GM19351 (cell line): ENCODE measurements around the gene CORO6.

Source experiments
- ATAC-seq: cut with Tn5 transposase; IDR thresholded peaks from one replicate; pipeline ENCODE4 v1.9.1; 2021; ENCODE audit warnings: mild to moderate bottlenecking, moderate library complexity; ENCODE audit not compliant: unreplicated experiment

CORO6 gene

DNA sequence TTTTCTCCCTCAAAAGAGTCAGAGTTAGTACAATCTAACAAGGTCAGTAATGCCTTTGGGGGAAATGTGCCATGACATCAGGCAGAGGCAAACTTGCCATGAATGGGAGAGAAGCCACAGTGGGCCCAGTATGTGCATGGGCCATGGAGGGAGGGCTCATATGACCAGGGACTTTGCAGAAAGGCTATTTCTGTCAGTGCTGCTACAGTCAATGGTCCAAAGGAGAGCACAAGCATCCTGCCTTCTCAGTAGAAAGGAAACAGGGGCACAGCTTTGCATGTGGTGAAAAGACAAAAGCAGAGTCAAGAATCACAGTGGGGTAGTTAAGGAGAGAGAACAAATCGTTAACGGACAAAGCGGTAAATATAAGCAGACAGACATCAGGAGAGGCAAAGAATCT is 11.2 kb upstream of the CORO6 start:
- no peak for ATAC-seq

DNA sequence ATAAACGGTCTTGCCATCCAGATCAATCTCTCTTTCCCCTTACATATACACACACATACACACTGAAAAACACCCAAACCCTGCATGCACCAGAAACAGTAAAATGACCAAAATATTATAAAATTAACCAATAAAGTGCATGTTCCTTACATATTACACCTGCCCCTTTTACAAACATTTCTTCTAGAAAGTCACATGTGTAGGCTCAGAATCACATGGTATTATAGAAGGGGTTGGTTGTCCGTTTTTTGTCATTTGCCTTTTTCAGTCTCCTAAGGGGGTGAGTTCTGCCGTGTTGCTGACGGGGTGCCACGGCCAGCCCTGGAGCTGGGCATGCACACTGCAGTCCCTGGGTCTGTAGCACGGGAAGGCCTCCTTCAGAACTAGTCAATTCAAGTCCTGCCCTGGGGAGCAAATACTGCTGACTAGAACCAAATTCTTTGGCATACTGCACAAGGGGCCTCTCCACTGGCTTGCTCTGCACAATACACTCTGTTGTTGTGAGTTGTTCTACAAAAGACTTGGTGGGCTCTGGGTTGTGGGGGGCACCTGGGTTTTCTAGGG is 8.0 kb upstream of the CORO6 start:
- ATAC-seq, result no peak

DNA sequence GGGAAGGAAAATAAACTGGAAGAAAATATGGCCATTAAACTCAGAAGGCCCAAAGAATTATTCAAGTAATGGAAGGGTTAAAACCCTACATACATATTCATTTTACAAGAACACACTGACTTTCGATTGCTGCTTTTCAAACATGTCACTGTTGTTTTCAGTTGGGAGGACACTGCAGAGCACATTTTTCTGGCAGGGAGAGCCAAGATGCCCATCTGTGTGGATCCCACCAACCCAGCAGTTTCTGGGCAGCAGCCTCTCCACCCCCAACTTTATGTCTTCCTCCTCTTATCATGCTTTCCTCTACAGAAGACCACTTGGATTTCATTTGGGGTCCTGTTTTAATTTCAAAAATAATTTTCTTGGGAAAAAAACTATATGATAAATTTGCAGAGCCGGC is 7.1 kb upstream of the CORO6 start:
- no peak for ATAC-seq

DNA sequence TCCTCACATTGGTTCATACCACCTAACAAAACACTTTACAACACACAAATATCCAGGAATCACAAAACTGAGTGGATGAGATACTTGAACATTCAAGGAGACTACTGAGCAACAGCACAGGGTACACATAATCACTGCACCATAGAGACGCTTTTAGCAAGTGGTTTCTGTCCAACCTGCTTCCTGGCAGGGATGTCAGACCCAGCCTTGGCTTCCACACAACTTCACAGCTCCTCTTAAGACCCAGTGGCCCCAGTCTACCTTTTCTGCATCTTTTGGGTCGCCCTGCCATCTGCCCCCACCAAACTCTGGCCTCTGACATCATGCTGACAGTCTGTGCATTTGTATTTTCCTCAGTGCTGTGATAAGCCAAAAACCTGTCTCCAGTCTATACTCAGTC is 5.9 kb upstream of the CORO6 start:
- ATAC-seq, result no peak

DNA sequence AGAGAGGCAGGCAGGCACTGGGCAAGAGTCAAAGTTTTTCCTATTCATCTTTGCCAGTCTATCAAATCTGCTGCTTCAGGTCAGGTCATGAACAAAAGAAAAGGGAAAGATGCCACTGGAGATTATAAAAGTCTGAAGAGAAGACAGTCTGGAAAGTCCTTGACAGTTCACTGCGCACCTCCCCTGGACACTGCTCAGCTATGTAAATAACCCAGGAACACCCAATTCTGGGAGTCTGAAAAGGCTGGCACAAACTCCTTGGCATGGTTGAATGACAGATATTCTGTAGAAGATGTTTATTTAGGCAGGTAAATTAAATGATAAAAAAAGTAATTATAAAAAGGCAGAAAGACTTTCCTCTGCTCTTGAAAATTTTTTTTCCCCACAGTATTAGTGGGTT is 5.2 kb upstream of the CORO6 start:
- no peak for ATAC-seq

DNA sequence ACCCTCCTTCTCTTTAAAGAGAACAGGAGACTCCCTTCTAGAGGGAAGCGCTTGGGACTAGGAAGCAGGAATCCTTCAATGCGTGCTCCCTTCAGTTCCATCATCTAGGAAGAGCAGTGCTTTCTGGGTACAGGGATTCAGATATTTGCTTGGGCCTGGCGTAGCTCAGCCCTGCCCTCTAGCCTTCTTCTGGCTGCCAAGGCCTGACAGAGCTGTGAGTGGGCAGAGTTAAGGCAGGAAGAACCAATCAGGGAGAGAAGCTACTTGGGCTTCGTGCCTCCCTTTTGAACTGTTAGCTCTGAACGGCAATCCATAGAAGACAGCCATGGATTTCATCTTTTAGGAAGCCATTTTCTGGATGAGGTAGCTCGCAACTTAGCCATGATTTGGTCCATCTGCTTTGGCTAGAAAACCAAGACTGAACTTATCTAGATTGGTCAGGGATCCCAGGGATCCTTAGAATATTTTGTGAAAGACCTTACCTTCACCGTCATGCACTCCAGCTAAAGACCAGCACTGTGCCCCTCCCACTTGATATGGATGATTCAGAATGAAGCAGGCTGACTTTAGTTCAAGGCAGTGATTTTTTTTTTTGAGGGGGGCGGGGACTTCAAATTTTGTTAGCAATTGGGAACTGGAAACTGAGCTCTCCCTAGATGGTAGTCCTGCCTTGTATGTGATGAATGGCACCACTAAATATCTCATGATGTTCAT is 2.5 kb upstream of the CORO6 start:
- no peak for ATAC-seq

DNA sequence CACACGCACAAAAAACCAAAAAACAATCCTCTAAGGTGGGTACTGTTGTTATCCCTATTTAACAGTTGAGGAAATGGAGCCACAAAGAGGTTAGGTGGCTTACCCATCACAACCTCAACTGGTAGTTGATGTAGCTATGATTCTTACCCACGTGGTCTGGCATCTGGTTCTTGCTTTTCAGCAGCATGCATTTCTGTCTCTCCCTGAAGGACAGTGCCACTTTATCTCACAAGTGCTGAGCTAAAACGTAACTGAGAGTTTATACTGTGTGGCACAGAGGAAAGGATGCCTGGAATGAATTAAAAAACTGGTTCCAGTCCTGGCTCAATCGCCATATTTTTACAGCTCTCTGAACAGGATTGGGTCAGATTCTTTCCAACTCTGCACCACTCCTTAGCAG is 1.9 kb upstream of the CORO6 start:
- ATAC-seq, result no peak

DNA sequence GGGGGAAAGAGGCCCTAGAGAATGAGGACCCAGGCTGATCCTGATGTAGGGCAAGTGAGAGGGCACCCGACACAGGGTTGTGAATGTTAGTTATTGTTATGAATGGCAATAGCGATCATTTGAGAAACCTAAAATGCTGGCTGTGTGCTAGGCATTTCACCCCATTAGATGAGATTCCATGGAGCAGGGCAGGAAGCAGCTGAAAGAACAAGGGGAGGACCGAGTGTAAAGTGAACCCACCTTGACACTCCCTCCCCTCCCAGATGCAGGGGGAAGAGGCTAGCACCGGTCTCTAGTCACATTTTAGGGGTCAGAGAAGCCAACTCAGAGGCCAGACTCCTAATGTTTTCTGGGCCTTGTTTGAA is 553 bp upstream of the CORO6 start:
- ATAC-seq, result no peak

DNA sequence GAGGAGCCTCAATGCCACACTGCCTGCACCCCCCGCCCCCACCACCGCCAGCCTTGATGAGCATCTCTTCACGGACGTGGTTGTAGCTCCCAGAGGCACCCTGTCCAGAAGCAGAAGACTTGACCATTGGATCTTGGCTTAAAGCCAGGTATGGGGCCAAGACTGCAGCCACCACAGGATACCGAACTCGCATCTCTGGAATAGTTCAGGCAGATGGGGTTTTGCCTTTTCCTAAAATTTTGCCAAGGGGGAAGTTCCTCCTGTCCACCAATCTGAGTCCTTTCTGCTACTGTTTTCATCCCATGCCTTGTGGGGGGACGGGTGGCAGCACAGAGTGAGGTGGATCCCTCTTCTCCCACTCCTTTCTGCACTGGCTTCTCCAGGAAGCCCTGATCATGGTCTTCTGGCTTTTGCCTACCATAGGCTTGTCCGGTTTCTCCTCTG is 939 bp downstream of the CORO6 start:
- ATAC-seq, result no peak

DNA sequence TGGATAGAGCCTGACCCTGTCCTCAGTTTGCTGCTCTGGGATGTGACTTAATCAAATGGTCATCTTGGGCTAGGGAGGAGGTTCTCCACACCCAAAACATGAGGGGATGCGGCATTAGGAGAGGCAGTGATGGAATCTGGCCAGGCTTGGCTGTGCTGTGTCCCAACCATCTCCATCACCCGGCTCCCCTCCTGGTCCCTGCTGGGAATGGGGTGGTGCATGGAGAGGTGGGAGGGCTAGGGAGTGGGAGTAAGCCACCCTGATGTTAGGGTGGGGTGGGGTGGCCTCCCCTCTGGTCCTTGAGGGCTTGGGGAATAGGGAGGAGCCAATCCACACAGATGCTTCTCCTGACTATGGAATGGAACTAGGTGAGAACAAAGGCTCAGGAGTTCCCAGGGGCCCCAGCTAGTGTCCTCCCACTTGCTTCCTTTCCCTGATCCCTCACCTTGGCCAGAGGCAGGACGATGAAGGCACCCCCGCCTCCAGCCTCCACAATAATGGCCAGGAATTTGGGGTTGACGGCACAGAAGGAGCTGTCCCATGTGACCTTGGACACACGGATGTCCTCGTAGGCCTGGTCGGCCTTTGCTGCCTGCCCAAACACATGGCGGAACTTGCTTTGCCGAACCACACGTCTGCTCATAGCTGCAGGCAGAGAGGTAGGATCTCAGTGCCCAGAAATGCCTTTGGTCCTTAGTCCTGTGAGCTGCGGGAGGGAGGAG is 1.8 kb downstream of the CORO6 start:
- no peak for ATAC-seq

DNA sequence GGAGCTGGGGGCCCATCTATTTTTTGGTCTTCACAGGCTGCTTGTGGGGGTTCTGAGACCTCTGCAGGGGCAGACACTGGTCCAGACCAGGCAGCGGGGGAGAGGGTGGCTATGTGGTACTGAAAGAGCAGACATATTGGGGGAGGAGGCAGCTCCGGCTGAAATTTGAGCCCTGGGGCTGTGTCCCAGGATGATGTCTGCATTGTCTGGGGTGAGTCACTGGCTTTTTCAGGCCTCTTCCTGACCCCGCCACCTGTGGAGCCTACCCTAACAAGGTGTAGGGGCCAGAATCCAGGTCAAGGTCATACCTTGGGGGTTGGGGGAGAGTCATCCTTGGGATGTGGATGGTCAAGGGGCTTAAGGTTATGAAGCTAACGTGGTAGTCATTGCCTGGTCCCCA is 2.4 kb downstream of the CORO6 start:
- ATAC-seq, result no peak

DNA sequence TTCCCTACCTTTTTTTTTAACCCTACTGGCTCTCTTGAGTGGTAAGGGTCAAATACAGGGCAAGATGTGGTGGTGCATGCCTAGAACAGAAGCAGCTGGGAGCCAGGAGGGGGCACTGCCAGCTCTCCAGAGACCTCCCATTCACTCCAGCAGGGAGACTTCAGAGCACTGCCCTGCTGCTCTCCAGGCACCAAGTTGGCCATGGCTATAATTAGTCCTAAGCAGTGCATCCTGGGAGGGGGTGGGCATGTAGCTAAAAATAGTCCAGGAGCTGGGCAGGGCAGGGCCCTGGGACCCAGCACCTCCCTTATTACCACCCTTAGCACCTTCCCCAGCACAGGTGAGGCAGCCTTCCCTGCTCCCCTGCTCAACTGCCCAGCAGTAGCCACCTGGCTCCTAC is 3.5 kb downstream of the CORO6 start:
- no peak for ATAC-seq

DNA sequence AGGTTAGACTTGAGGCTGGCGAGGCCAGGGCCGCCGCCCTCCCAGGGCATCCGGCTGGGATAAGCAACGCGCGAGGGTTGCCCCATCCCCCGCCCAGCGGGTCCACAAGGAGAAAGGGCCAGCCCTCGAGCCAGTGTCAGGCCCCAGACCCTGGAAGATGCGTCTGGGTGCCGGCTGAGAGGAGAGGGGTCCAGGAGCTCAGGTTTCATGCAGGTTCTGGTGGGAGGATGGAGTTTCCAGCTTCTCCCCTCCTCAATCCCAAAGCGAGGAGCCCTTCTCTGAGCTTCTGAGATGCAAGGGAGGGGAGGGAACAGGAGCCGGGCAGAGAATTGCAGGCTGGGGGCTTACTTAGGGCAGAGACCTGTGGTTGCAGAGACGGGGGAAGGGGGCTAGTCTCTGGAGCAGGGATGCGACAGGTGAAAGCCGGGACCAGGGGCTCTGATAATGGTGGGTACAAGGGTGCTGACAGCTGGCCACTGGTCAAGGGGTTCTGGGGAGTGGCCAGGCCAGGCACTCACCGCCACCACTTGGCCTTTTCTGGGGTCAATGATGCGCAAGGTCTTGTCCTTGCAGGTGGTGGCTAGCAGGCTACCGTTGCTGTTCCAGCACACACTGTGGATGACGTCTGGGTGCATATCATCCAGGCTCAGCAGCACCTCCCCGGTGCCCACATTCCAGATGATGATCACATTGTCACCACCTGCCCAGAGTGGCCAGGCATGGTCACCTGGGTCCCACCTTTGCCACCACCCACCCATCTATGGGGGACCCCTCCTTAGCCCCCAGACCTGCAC is 4.2 kb downstream of the CORO6 start:
- no peak for ATAC-seq

DNA sequence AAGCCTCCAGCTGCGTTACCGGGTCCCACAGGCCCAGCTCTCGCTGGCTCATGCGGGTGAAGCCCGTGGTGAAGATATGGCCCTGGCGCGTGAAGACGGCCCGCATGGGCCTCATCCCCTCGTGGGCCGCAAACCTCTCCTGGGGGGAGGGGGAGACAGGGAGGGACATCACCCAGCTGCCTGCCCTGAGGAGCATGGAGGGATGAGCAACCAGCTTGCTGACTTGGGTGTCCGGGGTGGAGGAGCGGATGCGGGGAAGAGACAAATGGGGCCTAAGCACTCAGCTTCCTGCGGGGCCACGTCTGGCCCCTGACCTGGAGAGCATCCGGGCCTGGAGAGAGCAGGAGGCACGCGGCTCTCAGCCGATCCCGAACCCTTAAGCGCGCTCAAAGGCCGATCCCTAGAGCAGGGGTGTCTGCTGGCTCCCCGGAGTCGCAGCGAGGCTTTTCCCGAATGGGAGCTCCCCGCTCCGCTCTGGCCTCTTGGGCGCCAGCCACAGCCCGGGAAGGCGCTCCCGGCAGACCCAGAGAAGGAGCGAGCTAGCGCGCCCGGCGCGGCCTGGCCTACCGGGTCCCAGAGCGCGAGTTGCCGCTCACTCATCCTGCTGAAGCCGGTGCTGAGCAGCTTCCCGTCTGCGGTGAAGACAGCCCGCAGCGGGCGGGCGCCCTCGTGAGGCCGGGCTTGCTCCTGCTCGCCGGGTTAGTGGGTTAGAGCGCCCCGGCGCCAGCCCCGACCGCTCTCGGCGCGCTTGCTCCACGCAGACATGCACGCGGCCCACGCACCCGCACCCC is 5.0 kb downstream of the CORO6 start:
- peak; percentile 3 for ATAC-seq

DNA sequence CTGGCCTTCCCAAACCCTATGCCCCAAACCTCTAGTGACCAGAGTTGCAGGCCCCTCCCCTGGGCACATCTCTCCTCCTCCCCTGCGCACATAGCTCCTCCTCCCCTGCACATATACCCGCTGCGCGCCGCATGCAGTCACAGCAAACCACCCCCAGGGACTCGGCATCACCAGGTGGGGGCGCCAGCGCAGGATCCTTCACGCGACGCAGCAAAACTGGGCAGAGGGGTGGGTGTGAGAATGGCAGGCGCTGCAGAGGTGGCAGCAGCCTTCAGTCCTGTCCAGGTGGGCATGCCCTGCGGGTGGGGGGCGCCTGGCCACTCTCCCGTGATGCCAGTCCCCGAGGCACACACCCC is 5.6 kb downstream of the CORO6 start:
- peak; percentile 54 for ATAC-seq

DNA sequence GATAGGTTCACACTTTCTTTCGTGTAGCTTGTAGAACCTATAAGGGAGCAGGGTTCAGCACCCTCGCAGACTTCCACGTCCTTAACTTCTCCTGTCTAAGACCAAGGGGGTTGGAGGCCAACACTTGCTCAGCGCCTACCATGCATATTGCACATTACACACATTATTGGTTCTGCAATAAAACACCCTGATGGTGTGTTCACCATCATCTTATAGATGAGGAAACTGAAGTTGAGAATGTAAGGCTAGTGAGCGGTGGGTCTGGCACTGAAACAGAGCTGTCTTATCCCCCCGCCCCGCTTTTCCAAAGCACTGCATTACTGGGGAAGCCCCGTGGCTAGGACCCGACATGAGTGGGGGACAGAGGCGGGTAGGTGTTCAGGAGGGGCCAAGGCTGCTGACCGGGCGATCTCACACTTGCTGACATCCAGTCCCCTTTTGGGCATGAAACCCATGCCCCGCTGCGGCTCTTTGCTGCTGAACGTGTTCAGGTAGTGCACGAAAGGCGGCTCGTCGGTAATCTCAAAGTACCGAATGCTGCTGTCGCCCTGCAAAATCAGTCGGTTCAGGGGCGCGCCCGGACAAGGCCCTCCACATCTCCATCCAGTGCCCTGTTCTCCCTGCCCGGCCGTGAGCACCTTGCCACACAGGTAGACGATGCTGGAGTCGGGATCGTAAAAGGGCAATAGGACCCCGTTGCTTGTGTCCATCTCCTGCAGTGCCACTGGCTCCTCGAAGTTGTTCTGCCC is 6.2 kb downstream of the CORO6 start:
- no peak for ATAC-seq

DNA sequence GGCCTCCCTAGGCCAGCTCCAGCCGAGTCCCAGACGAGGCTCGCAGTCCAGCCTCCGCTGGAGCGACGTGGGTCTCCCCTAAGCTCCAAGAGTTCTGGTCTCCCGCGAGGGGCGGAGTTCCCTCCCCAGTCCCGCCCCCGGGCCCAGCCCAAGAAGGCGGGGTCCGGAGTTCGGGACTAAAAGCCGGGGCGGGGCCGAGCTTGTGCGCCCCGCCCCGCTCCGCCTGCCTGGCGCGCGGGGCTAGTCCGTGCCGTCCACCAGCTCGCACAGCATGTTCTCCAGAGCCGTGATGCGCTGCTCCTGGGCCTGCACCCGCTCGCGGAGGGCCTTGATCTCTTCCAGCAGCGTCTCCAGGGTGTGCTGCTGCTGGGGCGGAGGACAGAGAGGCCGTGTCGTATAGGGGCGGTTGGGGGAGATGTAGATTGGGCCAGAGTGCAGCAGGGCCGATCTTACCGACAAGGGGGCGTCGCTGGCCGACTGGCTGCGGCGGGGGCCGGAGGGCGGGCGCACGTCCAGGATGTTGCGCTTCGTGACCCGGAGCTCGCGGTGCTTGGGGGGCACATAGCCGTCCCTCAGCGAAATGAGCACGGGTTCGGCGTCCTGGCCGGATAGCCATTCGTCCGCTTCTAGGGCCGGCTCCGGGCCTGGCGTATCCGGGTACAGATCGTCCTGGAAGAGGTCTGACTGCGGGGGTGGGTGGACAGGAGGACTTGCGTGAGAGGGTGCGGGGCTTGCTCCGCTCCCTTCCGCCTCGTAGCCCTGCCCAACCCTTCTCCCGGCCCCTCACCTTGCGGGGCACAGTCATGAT is 7.0 kb downstream of the CORO6 start:
- ATAC-seq, result peak; percentile 54

DNA sequence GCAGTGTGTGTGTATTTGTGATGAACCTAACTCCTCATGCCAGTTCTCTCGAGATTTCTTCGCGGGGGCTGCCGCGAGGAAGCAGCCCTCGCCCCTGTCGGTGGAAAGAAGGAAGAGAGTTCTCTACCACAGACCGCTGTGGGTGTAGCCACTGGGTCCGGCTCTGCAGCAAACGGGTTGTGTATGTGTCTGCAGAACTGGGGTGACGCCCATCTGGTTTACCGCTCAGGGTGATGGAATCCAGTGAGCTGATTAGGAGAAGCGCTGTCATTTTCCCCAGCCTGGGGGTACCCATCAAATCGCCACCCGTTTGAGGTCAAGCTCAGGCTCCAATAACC is 7.7 kb downstream of the CORO6 start:
- no peak for ATAC-seq

DNA sequence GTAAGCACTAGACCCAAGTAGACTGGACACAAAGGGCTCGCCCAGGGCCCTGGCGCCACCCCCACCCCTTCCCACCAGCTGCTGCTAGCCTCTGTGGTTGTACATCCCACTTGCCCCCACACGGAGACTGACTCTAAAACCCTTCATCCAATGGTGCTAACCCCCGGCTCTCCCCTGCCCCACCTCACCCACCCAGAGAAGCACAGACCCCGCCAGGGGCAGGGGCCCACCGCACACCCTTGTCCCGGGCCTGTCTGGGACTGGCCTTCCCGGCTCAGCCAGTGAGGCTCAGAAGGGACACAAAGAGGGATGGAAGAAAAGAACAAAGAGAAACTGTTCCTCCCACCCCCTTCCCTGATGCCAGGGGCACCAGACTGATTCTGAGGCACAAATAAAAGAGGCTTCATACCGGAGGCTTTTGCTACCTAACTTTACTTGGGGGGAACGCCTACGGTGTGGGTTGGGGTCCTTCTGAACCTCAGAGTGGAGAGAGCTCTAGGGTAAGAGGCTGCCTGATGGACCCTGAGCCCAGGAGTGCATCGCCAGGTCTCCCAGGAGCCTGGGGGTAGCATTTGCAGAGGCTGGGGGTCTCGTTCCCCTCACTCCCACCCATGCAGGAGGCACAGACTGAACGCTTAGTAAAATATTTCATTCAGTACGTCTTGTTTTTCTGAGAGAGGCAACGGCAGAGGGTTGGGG is 8.2 kb downstream of the CORO6 start:
- no peak for ATAC-seq
